IMR-90 (cell line): ENCODE data around the gene TMEM61.

Experiments used
- BHLHE40 ChIP-seq: fragments of 150-350 bp; IDR thresholded peaks from 2 replicates; pipeline ENCODE4 v1.6.1; 2016; ENCODE audit warnings: mild to moderate bottlenecking, low read depth, low read length
- CEBPB ChIP-seq: IDR thresholded peaks from 2 replicates; pipeline ENCODE4 v1.6.1; 2012; ENCODE audit warnings: low read depth, low read length, improper control_type of control experiment
- FOS ChIP-seq: fragments of 150-350 bp; IDR thresholded peaks from 2 replicates; pipeline ENCODE4 v1.6.1; 2016; ENCODE audit warnings: low read depth, low read length
- MAFK ChIP-seq: IDR thresholded peaks from 2 replicates; pipeline ENCODE4 v1.6.1; 2012; ENCODE audit warnings: low read depth, low read length, improper control_type of control experiment
- MAZ ChIP-seq: IDR thresholded peaks from 2 replicates; pipeline ENCODE4 v1.6.1; 2012; ENCODE audit warnings: low read depth, mild to moderate bottlenecking, low read length, improper control_type of control experiment, moderate library complexity, borderline replicate concordance
- MXI1 ChIP-seq: IDR thresholded peaks from 2 replicates; pipeline ENCODE4 v1.6.1; 2012; ENCODE audit warnings: low read depth, mild to moderate bottlenecking, low read length, moderate library complexity, borderline replicate concordance
- POLR2A ChIP-seq: IDR thresholded peaks from 2 replicates; pipeline ENCODE4 v1.6.1; 2012; ENCODE audit warnings: mild to moderate bottlenecking, low read depth, low read length
- RAD21 ChIP-seq: IDR thresholded peaks from 2 replicates; pipeline ENCODE4 v1.6.1; 2012; ENCODE audit warnings: low read length, improper control_type of control experiment
- RFX5 ChIP-seq: IDR thresholded peaks from 2 replicates; pipeline ENCODE4 v1.8.0; 2012; ENCODE audit warnings: low read depth, mild to moderate bottlenecking, low read length, moderate library complexity
- SMC3 ChIP-seq: fragments of 150-350 bp; IDR thresholded peaks from 2 replicates; pipeline ENCODE4 v1.6.1; 2016; ENCODE audit warnings: low read depth, mild to moderate bottlenecking, antibody characterized with exemption, low read length, moderate library complexity
- TF ChIP-seq, protein P1 (sequence below): conservative IDR thresholded peaks from 2 replicates; pipeline ENCODE4 v1.5.1; 2012; ENCODE audit warnings: mild to moderate bottlenecking, low read depth, low read length, improper control_type of control experiment

GRCh38 chr1:54950006-54950368, 30.4 kb upstream of the TMEM61 start:
- TF ChIP-seq SMC3, result no peak
- TF ChIP-seq, protein P1, sequence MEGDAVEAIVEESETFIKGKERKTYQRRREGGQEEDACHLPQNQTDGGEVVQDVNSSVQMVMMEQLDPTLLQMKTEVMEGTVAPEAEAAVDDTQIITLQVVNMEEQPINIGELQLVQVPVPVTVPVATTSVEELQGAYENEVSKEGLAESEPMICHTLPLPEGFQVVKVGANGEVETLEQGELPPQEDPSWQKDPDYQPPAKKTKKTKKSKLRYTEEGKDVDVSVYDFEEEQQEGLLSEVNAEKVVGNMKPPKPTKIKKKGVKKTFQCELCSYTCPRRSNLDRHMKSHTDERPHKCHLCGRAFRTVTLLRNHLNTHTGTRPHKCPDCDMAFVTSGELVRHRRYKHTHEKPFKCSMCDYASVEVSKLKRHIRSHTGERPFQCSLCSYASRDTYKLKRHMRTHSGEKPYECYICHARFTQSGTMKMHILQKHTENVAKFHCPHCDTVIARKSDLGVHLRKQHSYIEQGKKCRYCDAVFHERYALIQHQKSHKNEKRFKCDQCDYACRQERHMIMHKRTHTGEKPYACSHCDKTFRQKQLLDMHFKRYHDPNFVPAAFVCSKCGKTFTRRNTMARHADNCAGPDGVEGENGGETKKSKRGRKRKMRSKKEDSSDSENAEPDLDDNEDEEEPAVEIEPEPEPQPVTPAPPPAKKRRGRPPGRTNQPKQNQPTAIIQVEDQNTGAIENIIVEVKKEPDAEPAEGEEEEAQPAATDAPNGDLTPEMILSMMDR, result no peak
- no peak for TF ChIP-seq MAZ
- no peak for TF ChIP-seq CEBPB
- TF ChIP-seq RAD21, result no peak
- TF ChIP-seq POLR2A, result no peak
- TF ChIP-seq RFX5, result no peak
- no peak for TF ChIP-seq MXI1
- no peak for TF ChIP-seq MAFK
- TF ChIP-seq BHLHE40, result no peak
- TF ChIP-seq FOS, result no peak
